GM12875 (cell line): ENCODE measurements around the gene ZNHIT2.
A peak's percentile ranks its signal among the peaks of the same experiment; 100 is the strongest.

Experiments used
- H3K4me3 ChIP-seq: one replicate; pipeline ENCODE4 v1.5.1; 2011; ENCODE audit warnings: low read depth, low read length, control low read depth
- TF ChIP-seq, protein P1 (sequence below): IDR thresholded peaks from 2 replicates; pipeline ENCODE4 v1.5.1; 2011; ENCODE audit warnings: low read depth, mild to moderate bottlenecking, control low read depth, inconsistent platforms, low read length, moderate library complexity, borderline replicate concordance; ENCODE audit not compliant: insufficient read depth

The ZNHIT2 gene

GRCh38 chr11:65095974-65096806 is 21.3 kb downstream of the ZNHIT2 start, which contains the start of gene VPS51:
VPS51 (plus strand) TSS chr11:65096214; CDS start chr11:65096251, 37 bp downstream.
- peak within 1 kb of the TSS; percentile 65 for H3K4me3 ChIP-seq
- TF ChIP-seq, protein P1, sequence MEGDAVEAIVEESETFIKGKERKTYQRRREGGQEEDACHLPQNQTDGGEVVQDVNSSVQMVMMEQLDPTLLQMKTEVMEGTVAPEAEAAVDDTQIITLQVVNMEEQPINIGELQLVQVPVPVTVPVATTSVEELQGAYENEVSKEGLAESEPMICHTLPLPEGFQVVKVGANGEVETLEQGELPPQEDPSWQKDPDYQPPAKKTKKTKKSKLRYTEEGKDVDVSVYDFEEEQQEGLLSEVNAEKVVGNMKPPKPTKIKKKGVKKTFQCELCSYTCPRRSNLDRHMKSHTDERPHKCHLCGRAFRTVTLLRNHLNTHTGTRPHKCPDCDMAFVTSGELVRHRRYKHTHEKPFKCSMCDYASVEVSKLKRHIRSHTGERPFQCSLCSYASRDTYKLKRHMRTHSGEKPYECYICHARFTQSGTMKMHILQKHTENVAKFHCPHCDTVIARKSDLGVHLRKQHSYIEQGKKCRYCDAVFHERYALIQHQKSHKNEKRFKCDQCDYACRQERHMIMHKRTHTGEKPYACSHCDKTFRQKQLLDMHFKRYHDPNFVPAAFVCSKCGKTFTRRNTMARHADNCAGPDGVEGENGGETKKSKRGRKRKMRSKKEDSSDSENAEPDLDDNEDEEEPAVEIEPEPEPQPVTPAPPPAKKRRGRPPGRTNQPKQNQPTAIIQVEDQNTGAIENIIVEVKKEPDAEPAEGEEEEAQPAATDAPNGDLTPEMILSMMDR: no peak

DNA sequence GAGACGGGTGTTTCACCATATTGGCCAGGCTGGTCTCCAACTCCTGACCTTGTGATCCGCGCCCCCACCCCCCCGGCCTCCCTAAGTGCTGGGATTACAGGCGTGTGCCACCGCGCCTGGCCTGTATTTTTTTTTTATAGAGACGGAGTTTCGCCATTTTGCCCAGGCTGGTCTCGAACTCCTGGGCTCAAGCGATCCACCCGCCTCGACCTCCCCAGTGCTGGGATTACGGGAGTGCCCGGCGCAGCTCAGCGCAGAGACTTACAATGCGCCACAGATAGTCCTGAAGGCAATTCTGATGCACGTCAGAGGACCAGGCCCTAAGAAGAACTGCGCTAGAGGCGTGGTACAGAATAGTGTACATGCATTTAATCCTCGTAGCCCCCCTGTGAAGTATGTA is 22.1 kb downstream of the ZNHIT2 start:
- H3K4me3 ChIP-seq: no peak overlapping the region
- TF ChIP-seq, protein P1: no peak

- H3K4me3 ChIP-seq: no peak overlapping the region
- TF ChIP-seq, protein P1: no peak
These were observed 26.9 kb downstream of the ZNHIT2 start for GRCh38 chr11:65090628-65091027.

DNA sequence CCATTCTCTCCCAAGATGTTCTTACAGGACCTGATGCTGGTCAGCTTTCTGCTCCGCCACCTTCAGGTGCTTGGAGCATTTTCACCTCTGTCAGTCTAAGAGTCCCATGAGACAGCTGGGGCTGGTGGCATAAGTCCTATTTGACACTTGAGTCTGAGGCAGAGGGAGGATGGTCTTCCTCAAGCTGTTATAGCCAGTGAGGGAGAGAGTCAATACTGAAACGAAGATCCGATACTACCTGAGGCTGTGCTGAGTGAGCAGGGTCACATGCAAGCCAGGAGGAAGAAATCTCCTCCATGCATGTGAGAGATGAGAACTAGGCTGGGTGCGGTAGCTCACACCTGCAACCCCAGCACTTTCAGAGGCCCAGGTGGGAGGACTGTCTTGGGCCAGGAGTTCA is 27.9 kb downstream of the ZNHIT2 start:
- H3K4me3 ChIP-seq: no peak overlapping the region
- TF ChIP-seq, protein P1: no peak

DNA sequence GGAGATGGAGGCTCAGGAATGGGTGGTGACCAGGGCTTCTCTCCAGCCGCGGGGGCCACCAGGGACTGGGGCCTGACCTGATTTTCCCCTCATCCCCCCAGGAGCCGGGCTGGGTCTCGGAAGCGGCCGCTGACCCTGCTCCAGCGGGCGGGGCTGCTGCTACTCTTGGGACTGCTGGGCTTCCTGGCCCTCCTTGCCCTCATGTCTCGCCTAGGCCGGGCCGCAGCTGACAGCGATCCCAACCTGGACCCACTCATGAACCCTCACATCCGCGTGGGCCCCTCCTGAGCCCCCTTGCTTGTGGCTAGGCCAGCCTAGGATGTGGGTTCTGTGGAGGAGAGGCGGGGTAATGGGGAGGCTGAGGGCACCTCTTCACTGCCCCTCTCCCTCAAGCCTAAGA is 29.7 kb downstream of the ZNHIT2 start:
- no peak overlapping the region for H3K4me3 ChIP-seq
- TF ChIP-seq, protein P1: no peak

DNA sequence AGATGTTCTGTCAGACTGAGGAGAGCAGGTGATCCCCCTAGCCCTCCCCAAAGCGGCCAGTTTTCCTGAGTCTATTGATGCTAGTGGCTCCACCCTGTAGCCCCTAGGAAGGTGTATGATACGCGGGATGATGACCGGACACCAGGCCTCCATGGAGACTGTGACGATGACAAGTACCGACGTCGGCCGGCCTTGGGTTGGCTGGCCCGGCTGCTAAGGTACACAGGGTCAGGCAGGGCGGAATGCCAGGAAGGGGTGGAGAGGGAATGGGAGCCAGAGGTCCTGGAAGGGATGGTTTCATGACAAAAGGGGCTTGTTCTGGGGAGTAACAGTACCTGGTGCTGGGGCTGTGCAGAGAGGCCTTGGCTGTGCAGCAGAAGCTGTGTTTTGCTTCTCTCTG is 30.3 kb downstream of the ZNHIT2 start:
- TF ChIP-seq, protein P1: no peak
- no peak overlapping the region for H3K4me3 ChIP-seq

DNA sequence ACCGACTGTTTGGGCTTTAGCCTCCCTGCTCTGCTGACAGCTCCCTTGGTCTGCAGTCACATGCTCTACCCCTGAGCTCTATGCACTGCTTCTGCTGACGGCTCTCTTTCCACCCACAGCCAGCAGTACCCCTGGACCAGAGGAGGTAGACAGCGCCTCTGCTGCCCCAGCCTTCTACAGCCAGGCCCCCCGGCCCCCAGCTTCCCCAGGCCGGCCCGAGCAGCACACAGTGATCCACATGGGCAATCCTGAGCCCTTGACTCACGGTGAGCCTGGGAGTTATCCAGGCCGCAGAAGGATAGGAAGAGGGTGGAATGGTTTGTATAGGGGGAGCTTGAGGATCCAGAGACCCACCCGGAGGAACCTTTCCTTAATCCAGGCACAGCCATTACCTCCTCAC is 30.7 kb downstream of the ZNHIT2 start:
- H3K4me3 ChIP-seq: no peak overlapping the region
- TF ChIP-seq, protein P1: no peak
